ENCODE measurements around the gene BNIP5.

BNIP5 gene

GRCh38 chr6:36324191-36324590 lies 12.5 kb downstream of the BNIP5 start:
- H3K4me3 ChIP-seq (ENCODE audit: low read depth, low read length), result no peak overlapping the region
- no peak for DNase-seq (ENCODE audit: low read depth)
- TF ChIP-seq CTCF (IDR thresholded peaks at IDR 0.05; ENCODE audit: insufficient read depth, low read depth, low read length, missing control alignments), result no peak

GRCh38 chr6:36323062-36323461 lies 13.6 kb downstream of the BNIP5 start:
- no peak overlapping the region for H3K4me3 ChIP-seq (ENCODE audit: low read depth, low read length)
- TF ChIP-seq CTCF (IDR thresholded peaks at IDR 0.05; ENCODE audit: insufficient read depth, low read depth, low read length, missing control alignments), result no peak
- DNase-seq (ENCODE audit: low read depth), result peak; percentile 29

- no peak overlapping the region for H3K4me3 ChIP-seq (ENCODE audit: low read depth, low read length)
- no peak for DNase-seq (ENCODE audit: low read depth)
- TF ChIP-seq CTCF (IDR thresholded peaks at IDR 0.05; ENCODE audit: insufficient read depth, low read depth, low read length, missing control alignments), result no peak
Observed at GRCh38 chr6:36322591-36322990, 14.1 kb downstream of the BNIP5 start.

- no peak overlapping the region for H3K4me3 ChIP-seq (ENCODE audit: low read depth, low read length)
- TF ChIP-seq CTCF (IDR thresholded peaks at IDR 0.05; ENCODE audit: insufficient read depth, low read depth, low read length, missing control alignments), result no peak
- DNase-seq (ENCODE audit: low read depth), result no peak
Observed at GRCh38 chr6:36320475-36320874, 16.2 kb downstream of the BNIP5 start.

GRCh38 chr6:36319821-36320220 lies 16.9 kb downstream of the BNIP5 start:
- no peak for DNase-seq (ENCODE audit: low read depth)
- H3K4me3 ChIP-seq (ENCODE audit: low read depth, low read length), result no peak overlapping the region
- no peak for TF ChIP-seq CTCF (IDR thresholded peaks at IDR 0.05; ENCODE audit: insufficient read depth, low read depth, low read length, missing control alignments)

- no peak for TF ChIP-seq CTCF (IDR thresholded peaks at IDR 0.05; ENCODE audit: insufficient read depth, low read depth, low read length, missing control alignments)
- no peak for DNase-seq (ENCODE audit: low read depth)
- no peak overlapping the region for H3K4me3 ChIP-seq (ENCODE audit: low read depth, low read length)
Observed at GRCh38 chr6:36319436-36319762, 17.3 kb downstream of the BNIP5 start.

- no peak for TF ChIP-seq CTCF (IDR thresholded peaks at IDR 0.05; ENCODE audit: insufficient read depth, low read depth, low read length, missing control alignments)
- H3K4me3 ChIP-seq (ENCODE audit: low read depth, low read length), result no peak overlapping the region
- no peak for DNase-seq (ENCODE audit: low read depth)
Observed at GRCh38 chr6:36318690-36319435, 17.8 kb downstream of the BNIP5 start.

All from GM12865 (cell line).